Measurements from ENCODE around the gene ERICH6.

The ERICH6 gene

DNA sequence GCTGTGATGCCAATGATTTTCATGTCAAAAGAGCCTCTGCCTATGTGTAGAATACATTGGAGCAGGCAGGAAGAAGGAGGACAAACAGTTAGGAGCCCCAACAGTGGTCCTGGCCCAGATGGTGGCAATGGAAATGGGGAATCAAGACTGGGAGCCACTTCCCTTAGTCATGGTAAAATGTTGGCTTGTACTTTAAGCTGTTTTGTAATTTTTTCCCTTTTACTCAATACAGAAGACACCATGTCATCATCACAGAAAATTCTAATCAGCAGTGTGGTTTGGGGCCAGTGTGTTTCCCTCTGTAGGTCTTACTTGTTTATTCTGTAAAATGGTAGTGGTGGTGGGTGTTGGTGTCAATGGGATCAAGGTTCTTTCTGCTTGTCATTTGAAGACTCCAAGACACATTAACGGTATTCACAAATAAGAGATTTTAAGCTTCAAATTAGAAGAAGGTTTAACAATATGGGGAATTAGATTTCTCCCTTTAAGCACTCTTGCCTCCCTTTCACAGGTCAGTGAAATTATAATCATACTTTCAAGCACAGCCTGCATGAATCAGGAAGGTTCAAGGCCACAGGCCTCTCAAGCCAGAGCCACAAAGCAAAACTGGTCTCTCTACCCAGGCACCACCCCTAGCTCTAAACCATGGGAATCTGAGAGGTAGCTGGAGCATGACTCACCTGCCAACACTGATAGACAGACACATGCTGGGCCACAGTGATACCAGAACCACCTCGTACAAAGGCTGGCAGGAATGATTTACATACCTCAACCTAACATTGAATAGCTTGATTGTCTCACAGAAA lies 34.4 kb upstream of the ERICH6 start:
- peak overlapping the region; percentile 70 for H3K27ac ChIP-seq

DNA sequence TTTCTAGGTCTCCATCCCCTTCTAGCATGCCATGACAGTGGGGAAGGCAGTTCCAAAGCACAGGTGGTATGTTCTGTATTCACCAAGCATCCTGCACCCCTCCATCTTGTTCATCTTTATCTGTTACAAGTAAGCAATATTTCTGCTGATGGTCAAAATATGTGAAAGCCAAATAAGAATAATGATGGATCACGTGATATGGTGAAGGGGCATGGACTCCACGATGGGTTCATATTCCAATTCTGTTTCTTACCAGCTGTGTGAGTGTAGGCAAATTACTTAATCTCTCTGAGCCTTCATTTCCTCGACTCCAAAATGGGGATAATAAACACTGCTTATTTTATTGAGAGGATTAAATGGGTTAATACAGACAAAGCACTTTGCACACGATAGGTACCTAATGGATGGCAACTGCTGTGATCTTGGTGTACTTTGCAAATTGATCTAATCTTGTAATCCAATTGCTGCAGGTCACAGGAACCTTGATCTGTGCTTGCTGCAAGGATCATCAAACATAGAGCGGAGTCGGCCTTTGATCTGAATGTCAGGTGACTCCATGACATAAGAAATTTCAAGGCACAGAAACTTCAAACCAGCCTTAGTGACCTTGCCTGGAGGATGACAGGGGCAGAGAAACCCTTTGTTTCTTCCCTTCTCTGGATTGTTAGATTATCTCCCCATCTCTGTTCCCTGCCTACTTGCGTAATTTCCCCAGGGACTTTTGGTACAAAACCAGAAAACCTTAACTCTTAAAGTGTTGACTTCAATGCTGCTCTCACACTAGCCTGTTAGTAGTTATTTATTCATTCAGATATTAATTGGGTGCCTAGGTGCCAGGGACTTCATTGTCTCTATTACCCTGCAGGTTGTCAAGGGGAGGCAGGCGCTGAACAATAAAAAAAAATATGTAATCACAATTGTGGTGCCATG lies 33.4 kb upstream of the ERICH6 start:
- no peak for DNase-seq (ENCODE audit: low read depth, low spot score)
- H3K27ac ChIP-seq: peak overlapping the region; percentile 70

More for the DNA sequence above, 34.4 kb upstream of the ERICH6 start:
- peak; percentile 85 for DNase-seq (ENCODE audit: low read depth, low spot score)

DNA sequence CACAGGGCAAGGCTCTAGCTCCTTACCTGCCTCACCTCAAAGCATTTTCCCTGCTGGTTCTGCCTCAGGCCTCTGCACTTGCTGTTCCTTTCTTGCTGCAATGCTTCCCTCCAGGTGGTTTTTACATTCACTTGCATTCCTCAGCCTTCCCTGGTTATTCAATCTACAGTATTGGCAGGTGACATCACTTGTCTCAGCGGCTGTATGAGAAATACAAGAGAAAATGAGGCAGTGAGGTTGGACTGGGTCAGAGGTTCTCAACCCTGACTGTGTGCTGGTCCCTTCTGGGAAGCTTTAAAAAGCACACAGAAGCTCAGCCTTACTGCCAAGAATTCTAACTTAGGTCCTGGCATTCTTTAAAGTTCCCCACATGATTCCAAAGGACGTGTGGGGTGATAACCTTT lies 32.6 kb upstream of the ERICH6 start:
- H3K27ac ChIP-seq: peak overlapping the region; percentile 31
- no peak for DNase-seq (ENCODE audit: low read depth, low spot score)

DNA sequence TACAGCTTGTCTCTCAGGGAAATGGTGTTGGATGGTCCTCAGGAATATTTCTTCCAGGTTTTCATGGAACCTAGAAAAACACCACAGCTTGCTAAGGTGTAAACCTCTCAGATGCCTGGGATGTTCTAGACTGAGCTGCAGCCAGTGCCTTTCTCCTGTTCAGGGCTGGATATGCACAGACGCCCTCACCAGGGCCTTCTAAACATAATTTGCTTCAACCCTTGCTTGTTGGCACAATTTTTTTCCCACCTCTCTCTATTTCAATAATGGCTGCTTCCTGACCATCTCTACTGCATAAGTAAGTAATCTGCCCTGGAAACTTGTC lies 31.0 kb upstream of the ERICH6 start:
- peak overlapping the region; percentile 74 for H3K27ac ChIP-seq
- no peak for DNase-seq (ENCODE audit: low read depth, low spot score)

DNA sequence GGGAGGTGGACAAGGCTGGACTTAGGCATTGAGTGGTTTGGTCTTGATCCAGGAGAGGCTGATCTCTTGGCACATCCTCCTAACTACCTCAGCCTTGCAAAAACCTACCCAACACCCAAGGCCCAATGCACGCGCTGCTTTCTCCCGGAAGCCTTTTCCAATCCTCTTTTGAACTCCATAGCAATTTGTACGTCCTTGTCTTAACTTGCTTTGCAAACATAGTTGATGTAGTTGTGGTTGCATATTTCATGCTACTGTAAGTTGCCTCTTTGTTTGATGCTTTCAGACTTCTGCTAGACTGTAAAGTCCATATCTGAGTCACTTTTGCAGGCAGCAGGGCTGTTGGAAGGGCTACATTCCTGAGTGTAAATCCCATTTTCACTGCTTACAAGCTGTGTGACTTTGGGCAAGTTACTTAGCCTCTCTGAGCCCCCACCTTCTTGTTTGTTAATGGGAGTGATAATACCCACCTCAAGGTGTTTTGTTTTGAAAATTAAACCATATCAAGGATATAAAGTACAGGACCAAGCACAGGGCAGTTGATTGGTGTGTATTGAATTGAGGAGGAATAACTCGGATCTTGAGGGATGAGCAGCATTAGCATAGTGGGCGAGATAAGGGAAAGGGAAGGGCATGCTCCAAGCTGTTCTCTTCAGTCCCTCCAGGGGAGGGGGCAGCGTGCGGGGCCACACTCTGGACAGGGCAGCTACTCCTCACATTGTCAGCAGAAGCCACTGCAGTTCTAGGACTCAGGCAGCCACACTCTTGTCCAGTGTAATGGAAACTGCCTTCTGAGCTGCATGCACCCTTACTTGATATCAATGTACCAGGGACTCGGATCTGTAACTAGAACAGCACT lies 30.4 kb upstream of the ERICH6 start:
- DNase-seq (ENCODE audit: low read depth, low spot score): peak; percentile 98
- peak overlapping the region; percentile 74 for H3K27ac ChIP-seq

DNA sequence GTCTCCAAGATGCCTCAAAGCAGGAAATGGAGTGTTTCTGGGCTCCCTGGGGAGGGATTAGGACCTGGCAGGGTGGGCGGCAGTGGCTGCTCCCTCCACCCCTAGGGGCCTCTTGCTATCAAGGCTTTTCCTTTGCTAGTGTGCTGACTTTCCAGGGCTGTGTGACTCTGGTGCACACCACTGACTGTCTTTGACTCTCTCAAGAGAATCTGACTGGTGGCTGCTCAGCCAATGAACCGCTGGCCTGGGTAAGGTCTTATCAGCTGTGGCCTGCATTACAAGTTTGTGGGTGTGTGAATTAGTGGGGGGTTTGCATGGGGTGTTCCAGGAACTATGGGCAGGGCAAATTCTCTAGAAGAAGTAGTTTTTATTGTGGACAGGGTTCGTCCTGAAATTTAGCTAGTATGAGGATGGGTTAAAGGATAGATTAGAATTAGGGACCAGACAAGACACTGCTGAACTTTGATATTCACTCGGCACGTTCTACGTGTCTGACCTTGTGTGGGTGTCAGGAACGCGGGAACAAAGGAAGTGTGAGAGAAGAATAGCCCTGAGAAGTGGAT lies 29.7 kb upstream of the ERICH6 start:
- H3K27ac ChIP-seq: peak overlapping the region; percentile 74

DNA sequence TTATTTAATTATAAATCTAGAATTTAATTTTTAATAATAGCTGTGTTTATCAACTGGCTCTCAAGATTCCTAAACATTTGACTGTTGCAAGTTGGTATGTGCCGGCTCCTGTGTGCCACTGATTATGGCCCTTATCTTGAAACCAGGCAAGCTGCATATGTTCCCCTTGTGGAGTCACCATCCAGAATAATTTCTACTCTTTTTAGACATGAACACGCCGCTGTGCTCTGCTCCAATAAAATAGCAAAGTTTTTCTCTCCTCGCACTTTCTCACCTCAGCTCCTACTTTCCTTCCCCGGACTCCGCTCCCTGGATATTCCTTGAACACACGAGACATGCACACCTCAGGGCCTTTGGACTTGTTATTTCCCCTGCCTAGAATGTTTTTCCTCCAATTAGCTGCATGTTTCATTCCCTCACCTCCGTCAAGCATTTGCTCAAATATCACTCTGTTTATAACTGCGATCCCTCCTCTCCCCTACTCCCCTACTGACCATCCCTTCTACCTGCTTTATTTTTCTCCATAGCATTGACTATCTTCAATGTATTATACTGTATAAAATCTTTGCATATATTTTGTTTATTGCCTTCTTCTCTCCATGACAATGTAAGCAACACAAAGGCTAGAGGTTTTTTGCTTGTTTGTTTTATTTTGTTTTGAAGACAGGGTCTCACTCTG lies 26.1 kb upstream of the ERICH6 start:
- DNase-seq (ENCODE audit: low read depth, low spot score): no peak
- no peak overlapping the region for H3K27ac ChIP-seq

More for the DNA sequence above, 29.7 kb upstream of the ERICH6 start:
- no peak for DNase-seq (ENCODE audit: low read depth, low spot score)

DNA sequence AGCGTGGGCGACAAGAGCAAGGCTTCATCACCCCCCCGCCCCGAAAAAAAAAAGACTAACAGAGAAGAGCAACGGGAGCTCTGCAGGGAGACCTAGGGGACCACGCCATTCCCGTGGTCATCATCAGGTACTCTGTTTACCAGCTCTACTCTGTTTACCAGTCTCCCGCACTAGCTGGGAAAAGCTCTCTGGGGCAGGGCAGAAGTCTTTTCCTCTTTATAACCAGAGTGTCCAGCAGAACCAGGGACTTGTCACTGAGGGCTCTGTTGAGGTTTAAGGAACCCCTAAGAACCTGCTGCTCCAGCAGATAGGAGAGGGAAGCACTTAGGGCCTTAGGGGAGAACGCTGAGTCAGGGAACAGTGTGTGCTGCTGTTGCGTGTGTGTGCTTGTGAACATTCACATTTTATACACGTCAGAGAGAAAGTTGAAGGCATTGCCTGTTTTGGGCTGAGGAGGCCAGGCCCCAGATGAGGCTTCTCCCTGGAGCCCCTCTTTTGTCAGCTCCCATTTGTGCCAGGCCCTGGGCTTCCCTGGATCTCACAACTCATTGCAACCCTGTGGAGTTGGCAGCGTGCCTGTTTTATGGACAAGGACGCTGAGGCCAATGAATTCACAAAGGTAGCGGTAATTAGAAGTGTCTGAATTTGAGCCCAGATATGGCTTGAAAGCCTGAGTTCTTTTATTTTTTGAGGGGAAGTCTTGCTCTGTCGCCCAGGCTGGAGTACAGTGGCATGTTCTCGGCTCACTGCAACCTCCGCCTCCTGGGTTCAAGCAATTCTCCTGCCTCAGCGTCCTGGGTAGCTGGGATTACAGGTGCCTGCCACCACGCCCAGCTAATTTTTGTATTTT lies 24.2 kb upstream of the ERICH6 start:
- H3K27ac ChIP-seq: peak overlapping the region; percentile 74
- no peak for DNase-seq (ENCODE audit: low read depth, low spot score)

DNA sequence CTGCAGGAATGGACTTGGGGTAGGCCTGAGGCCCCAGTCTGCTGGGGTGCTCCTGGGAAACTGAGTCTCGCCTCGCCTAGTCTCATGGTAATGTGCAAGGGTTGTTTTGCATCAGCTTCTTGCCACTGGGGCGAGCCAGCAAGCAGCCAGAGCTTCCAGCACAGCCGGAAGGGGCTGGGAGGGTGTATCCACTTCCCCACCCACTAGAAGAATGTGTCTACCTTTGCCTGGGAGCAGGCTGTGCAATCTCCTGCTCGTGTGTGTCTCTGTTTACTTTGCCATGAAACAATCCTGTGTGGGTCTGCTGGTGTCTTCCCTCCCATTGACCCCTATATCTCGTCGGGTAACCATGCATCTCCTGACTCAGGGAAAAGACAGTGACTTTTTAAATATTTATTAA lies 21.8 kb upstream of the ERICH6 start:
- peak overlapping the region; percentile 74 for H3K27ac ChIP-seq

DNA sequence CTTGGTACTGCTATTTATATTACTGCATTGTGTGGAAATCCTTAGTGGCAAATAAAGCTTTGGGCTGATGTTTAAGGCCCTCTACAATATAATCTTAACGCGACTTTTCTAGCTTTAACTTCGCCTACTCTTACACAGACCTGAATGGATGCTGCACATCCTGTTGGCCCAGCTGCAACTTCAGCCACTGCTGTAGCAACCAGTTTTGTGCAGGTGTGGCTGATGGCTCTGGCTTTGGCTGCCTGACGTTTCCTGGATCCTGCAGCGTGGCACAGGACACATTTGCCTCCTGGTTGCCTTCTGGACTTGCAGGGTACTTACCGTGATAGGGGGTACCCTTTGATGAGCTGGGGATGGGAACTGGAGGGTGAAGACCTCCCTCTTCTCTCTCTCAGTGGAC lies 20.2 kb upstream of the ERICH6 start:
- peak overlapping the region; percentile 74 for H3K27ac ChIP-seq
- no peak for DNase-seq (ENCODE audit: low read depth, low spot score)

More for the DNA sequence above, 21.8 kb upstream of the ERICH6 start:
- DNase-seq (ENCODE audit: low read depth, low spot score): no peak

DNA sequence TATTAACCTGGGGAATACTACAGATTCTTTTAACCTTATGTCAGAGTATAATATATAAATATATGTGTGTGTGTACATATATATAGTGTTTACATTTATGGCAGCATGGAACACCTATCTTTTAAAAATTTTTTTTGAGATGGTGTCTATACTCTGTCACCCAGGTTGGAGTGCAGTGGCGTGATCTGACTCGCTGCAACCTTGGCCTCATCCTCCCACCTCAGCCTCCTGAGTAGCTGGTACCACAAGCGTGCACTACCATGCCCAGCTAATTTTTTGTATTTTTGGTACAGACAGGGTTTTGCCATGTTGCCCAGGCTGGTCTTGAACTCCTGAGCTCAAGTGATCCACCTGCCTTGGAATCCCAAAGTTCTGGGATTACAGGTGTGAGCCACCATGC lies 18.5 kb upstream of the ERICH6 start:
- H3K27ac ChIP-seq: no peak overlapping the region
- no peak for DNase-seq (ENCODE audit: low read depth, low spot score)

DNA sequence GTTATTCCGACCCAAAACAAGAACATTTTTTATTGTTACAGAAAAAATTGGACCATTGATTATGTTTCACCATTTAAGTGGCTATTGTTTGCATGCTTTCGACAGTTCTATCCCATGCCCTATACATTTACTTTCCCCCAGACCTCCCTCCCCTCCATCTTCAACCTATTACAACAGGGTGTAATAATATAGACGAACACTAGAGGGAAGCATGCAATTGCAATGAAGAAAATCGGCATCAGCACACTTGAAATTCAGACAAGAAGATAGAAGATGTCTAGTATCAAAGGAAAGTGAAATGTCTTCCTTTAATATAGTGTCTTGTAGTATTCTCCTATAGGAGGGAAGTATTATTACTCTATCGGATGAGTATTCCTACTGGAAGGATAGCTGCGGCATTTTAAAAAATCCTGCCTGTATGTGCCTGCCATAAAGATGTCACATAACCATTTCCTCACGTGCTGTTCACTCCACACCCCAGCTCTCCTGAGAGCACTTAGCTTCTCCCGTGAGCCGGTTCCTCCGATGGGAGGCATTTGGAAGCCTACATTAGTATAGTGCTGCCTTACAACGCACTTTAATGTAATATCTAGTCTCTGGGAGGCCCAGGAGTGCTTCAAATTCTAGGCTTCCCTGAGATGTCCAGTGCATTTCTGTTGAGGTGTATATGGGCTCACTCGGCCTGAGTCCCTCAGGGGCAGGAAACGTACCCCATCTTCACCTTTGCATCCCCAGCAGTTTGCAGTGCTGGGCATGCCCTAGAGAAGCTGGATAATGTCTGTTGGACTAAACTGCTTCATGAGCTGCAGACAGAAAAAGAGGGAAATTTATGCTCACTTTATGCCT lies 17.8 kb upstream of the ERICH6 start:
- H3K27ac ChIP-seq: no peak overlapping the region
- no peak for DNase-seq (ENCODE audit: low read depth, low spot score)

DNA sequence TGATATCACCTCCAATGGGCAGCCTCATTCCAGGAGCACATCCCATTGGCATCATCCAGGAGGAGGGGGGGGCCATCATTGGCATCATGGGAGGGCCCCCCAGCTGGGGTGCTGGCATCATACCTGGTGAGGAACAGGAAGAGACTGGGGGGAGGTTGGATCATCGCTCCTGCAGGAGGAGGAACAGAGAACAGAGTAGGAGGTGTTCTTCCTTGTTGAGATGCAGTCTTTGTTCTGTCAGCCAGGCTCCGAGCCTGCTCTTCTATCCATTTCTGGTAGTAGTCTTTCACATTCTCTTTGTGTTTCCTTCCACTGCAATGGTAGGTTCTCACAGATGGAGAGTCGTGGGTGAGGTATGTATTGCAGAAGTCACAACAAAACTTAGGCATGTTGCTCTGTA lies 16.7 kb upstream of the ERICH6 start:
- H3K27ac ChIP-seq: no peak overlapping the region
- no peak for DNase-seq (ENCODE audit: low read depth, low spot score)

DNA sequence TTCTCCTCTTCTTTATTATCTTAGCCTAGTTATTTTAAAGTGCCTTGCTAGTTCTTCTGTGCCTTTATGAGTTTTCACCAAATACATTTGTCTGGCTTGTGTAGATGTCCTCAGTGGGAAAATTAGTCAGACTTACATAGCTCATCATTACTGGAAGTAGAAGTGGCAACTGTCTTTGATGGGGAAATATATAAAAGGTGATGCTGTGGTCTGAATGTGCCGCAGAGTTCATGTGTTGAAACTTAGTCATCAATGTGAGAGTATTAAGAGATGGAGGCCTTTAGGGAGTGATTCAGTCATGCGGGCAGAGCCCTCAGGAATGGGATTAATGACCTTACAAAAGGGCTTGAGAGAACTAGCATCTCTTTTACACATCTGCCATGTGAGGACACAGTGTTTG lies 6.4 kb upstream of the ERICH6 start:
- H3K27ac ChIP-seq: no peak overlapping the region
- no peak for DNase-seq (ENCODE audit: low read depth, low spot score)

DNA sequence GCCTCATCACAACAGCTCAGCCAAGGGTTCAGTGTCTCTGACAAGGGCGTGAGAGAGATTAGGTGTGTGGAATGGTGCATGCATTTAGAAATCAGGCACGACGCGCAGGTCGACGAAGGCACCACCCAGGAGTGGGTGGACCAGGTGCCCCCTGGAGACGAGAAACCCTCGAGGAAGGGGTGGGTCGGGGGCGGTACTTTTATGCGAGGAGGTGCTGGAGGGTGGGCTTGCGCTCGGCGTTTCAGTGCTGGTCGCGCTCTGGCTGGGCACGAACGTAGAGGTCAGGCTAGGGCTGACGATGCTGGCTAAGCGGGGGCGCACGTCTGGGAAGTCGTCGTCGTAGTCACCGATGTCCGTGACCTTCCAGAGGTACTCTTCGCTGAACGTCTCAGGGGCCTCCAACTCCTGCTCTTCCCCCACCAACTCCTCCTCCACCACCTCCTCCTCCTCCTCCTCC lies 393 bp downstream of the ERICH6 start:
- DNase-seq (ENCODE audit: low read depth, low spot score): no peak
- peak overlapping the region; percentile 50 for H3K27ac ChIP-seq

DNA sequence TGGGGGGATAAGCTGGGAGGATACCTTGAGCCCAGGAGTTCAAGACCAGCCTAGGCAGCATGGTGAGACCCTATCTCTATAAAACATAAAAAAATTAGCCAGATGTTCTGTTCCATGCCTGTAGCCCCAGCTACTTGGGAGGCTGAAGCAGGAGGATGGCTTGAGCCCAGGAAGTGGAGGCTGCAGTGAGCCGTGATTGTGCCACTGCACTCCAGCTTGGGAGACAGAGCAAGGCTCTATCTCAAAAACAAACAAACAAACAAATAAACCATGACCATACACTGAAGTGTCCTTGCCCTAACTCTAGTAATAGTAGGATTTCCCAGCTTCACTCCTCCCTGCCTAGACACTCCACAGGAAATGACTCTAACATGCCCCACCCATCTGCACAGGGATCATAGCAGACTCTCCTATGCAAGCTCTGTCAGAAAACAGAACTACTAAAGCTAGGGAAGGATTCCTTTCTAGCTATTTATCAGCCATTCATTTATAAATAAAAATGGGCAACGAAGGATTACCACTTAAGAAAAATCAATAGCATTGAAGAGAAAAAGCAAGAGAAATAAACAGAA lies 4.6 kb downstream of the ERICH6 start:
- no peak for DNase-seq (ENCODE audit: low read depth, low spot score)
- peak overlapping the region; percentile 71 for H3K27ac ChIP-seq

DNA sequence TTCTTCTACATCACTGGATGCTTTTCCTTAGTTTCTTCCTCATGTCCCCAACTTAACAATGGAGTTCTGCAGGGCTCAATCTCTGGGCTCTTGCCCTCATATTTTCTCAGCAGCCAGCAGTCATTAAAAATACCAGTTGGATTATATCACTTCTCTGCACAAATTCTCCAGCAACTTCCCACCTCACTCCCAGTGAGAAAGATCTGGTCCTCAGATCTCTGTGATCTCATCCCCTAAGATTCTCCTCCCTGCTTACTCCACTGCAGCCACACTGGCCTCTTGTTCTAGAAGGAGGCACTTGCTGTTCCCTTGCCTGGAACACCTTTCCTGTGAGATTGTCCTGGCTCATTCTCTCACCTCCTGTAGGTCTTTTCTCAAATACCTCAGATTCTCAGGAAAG lies 6.1 kb downstream of the ERICH6 start:
- no peak overlapping the region for H3K27ac ChIP-seq
- DNase-seq (ENCODE audit: low read depth, low spot score): no peak

All from epithelial cell of prostate (primary cell).